ENCODE results near the gene CHPF.

- TF ChIP-seq CTCF (IDR thresholded peaks at IDR 0.05; ENCODE audit: poor library complexity), result no peak
- no peak for TF ChIP-seq EZH2 (IDR thresholded peaks at IDR 0.05; ENCODE audit: borderline replicate concordance)
- TF ChIP-seq EZH2phosphoT487 (IDR thresholded peaks at IDR 0.05; ENCODE audit: low read depth, severe bottlenecking, unreplicated experiment), result no peak
Observed at GRCh38 chr2:219544567-219544966, 958 bp upstream of the CHPF start.

Measured in hepatocyte (in vitro differentiated cells).